ENCODE measurements around the gene ASAH2. TPM values are rescaled to one million over a fixed set of nuclear protein-coding genes. Genes with fewer than 3 reads are reported as not detected.

Gene ASAH2
- total RNA-seq, 1 experiment from 2014 or later = 4.6 TPM

GRCh38 chr10:50226610-50227009 is 24.7 kb downstream of the ASAH2 start:
- Histone ChIP-seq H3K56ac (ENCODE audit: insufficient read length, low read depth, low read length) (no peak overlapping the region), H3K4ac (ENCODE audit: low read depth, low read length) (no peak overlapping the region), H3K23me2 (ENCODE audit: insufficient read length, low read depth, low read length, poor library complexity, severe bottlenecking) (no peaks in the 10 kb centered on the region), H4K20me1 (ENCODE audit: control insufficient read depth, insufficient read depth, insufficient read length) (no peaks in the 10 kb centered on the region), H3T11ph (ENCODE audit: low read length) (no peak overlapping the region), H2BK120ac (ENCODE audit: low read depth, low read length, poor library complexity, severe bottlenecking) (no peak overlapping the region), H3K4me2 (ENCODE audit: insufficient read depth, insufficient read length, low read length) (no peak overlapping the region), H3K9me3 (ENCODE audit: control insufficient read depth, low read depth, low read length) (no peaks in the 10 kb centered on the region), H3K79me2 (ENCODE audit: insufficient read depth, low read length) (no peaks in the 10 kb centered on the region), H2AFZ (ENCODE audit: low read length) (no peak overlapping the region), H2AK5ac (ENCODE audit: insufficient read length, low read length) (no peak overlapping the region), H2BK5ac (ENCODE audit: insufficient read length, low read length) (no peak overlapping the region), H3K27ac (ENCODE audit: insufficient read length, low read depth, low read length) (no peak overlapping the region), H4K5ac (ENCODE audit: insufficient read length, low read depth, low read length) (no peak overlapping the region), H4K91ac (ENCODE audit: insufficient read length, low read depth, low read length) (no peak overlapping the region), H2BK20ac (ENCODE audit: low read depth, low read length, poor library complexity, severe bottlenecking) (no peak overlapping the region), H3K23ac (ENCODE audit: insufficient read length, low read depth, low read length) (no peak overlapping the region), H3K9ac (ENCODE audit: extremely low read depth, insufficient read length, low read length) (no peak overlapping the region), H3K18ac (ENCODE audit: insufficient read length, low read depth, low read length) (no peak overlapping the region), H3K14ac (ENCODE audit: insufficient read depth, low read length) (no peak overlapping the region), H2BK15ac (ENCODE audit: low read depth, low read length) (no peak overlapping the region), H3K27me3 (ENCODE audit: insufficient read depth, low read length) (no peaks in the 10 kb centered on the region), H3K4me1 (ENCODE audit: insufficient read depth, low read length) (no peaks in the 10 kb centered on the region), H4K8ac (replicated peaks; ENCODE audit: insufficient read length, low read depth, low read length) (no peak overlapping the region), H2BK12ac (ENCODE audit: insufficient read length, low read depth, low read length) (no peak overlapping the region), H3K79me1 (ENCODE audit: insufficient read depth, low read depth, low read length, poor library complexity, severe bottlenecking) (no peaks in the 10 kb centered on the region)
- no peak for TF ChIP-seq CTCF (conservative IDR thresholded peaks at IDR 0.05)
- no peak overlapping the region for H3K4me3 Mint-ChIP-seq
- WGBS (ENCODE audit: extremely low coverage, insufficient read length, low lambda C conversion rate) = no CpG with 5 or more reads among the region's 1 CpG
- no peak overlapping the region for H3K27ac Mint-ChIP-seq
- no peaks in the 10 kb centered on the region for H3K36me3 Mint-ChIP-seq (ENCODE audit: insufficient read depth in 1 of 3, low read depth in 3 of 3)
- DNase-seq = no peak
- peaks cover 2% of the 10 kb centered on the region for H3K27me3 Mint-ChIP-seq (ENCODE audit: low read depth)
- H3K4me1 Mint-ChIP-seq = no peaks in the 10 kb centered on the region
- H3K9me3 Mint-ChIP-seq = no peaks in the 10 kb centered on the region
